HepG2 (cell line): ENCODE measurements around the gene SERINC4. TPM values are rescaled to one million over a fixed set of nuclear protein-coding genes. Genes with fewer than 3 reads are reported as not detected.
"Not testable (repeated sequence)": the region's sequence is repeated elsewhere in the genome, so short reads cannot be mapped to it uniquely, and the experiment has no call there.

Experiments used
- ATAC-seq: fragments of 200-7000 bp; cut with Tn5 transposase; 3 replicates; pipeline ENCODE4 v1.9.1; 2020; ENCODE audit warnings: mild to moderate bottlenecking, moderate library complexity
- BruUV-seq: library from RNA; stranded (reverse); fragments of 400-500 nt; replicated peaks from 2 replicates; lab custom pipeline; 2021; lab: Mats Ljungman, UMichigan
- CTCF ChIA-PET: fragments of 300-600 bp; formaldehyde crosslinking; extraction: SDS; loops from one replicate; lab custom pipeline; 2021; ENCODE audit warnings: low total read pairs, inconsistent platforms, low intra/inter-chr PET ratio; lab: Yijun Ruan, JAX
- POLR2A ChIA-PET: fragments of 350-600 bp; sonication (Branson Sonifier 250); formaldehyde crosslinking; loops from one replicate; lab custom pipeline; 2020; ENCODE audit warnings: antibody characterized with exemption, inconsistent platforms; lab: Yijun Ruan, JAX
- DNase-seq: peaks from one replicate; pipeline ENCODE4 v3.0.0-alpha.2; 2015; ENCODE audit warnings: low spot score
- FAIRE-seq: peaks from 3 replicates; lab custom pipeline; 2011; peaks lifted over from hg19 to GRCh38; lab: Jason Lieb, UNC
- H2AFZ ChIP-seq: one replicate; pipeline ENCODE4 v1.6.1; 2011; ENCODE audit warnings: low read length, inconsistent platforms
- H3K27ac ChIP-seq: fragments of 300-600 bp; 3 replicates; pipeline ENCODE4 v1.8.0; 2011; ENCODE audit warnings: mixed run types, mild to moderate bottlenecking, mixed read lengths, low read length, inconsistent platforms; ENCODE audit not compliant: insufficient read depth; ENCODE audit errors: extremely low read length
- H3K27me3 ChIP-seq, 2 experiments: fragments of 200-600 bp in 1 of 2; 2 replicates in 1 of 2; 3 replicates in 1 of 2; pipeline versions ENCODE4 v1.6.0 to v1.8.0; 2011; ENCODE audit warnings: low read length in 2 of 2, mild to moderate bottlenecking in 2 of 2, moderate library complexity in 2 of 2, inconsistent platforms in 1 of 2; ENCODE audit not compliant: insufficient read depth in 2 of 2, control insufficient read depth in 1 of 2
- H3K36me3 ChIP-seq, 2 experiments: fragments of 200-600 bp in 1 of 2; replicated peaks in 1 of 2; 2 replicates in 1 of 2; 3 replicates in 1 of 2; pipeline versions ENCODE4 v1.5.1 to v1.8.0; 2011; ENCODE audit warnings: low read length in 2 of 2, inconsistent platforms in 1 of 2; ENCODE audit not compliant: insufficient read depth in 2 of 2, control insufficient read depth in 1 of 2
- H3K4me1 ChIP-seq: 2 replicates; pipeline ENCODE4 v1.5.1; 2012; ENCODE audit warnings: low read length, inconsistent platforms; ENCODE audit not compliant: insufficient read depth
- H3K4me2 ChIP-seq: 2 replicates; pipeline ENCODE4 v1.6.0; 2011; ENCODE audit warnings: low read depth, low read length, inconsistent platforms
- H3K4me3 ChIP-seq, 3 experiments: fragments of 200-600 bp in 1 of 3; sonication (generic), shearing (Covaris generic) in 1 of 3; replicated peaks in 1 of 3; 2 replicates each; pipeline ENCODE4 v1.5.1; 2011 to 2016; ENCODE audit warnings: low read length in 3 of 3, inconsistent platforms in 2 of 3, low read depth in 2 of 3, mild to moderate bottlenecking in 2 of 3, control low read depth in 1 of 3, mixed read lengths in 1 of 3; ENCODE audit not compliant: insufficient read depth in 1 of 3
- H3K79me2 ChIP-seq: one replicate; pipeline ENCODE4 v1.6.1; 2011; ENCODE audit warnings: low read length, inconsistent platforms; ENCODE audit not compliant: insufficient read depth
- H3K9ac ChIP-seq: 2 replicates; pipeline ENCODE4 v1.6.0; 2011; ENCODE audit warnings: mild to moderate bottlenecking, low read depth, low read length, inconsistent platforms; ENCODE audit not compliant: insufficient read depth
- H3K9me3 ChIP-seq: 2 replicates; pipeline ENCODE4 v1.5.1; 2012; ENCODE audit warnings: mild to moderate bottlenecking, low read length
- H4K20me1 ChIP-seq: 2 replicates; pipeline ENCODE4 v1.6.0; 2011; ENCODE audit warnings: inconsistent platforms, mild to moderate bottlenecking, low read length, moderate library complexity; ENCODE audit not compliant: insufficient read depth
- CHD2 ChIP-seq: IDR thresholded peaks from 2 replicates; pipeline ENCODE4 v1.6.1; 2011; ENCODE audit warnings: low read depth, low read length, improper control_type of control experiment
- GATA4 ChIP-seq: sonication (generic); IDR thresholded peaks from 2 replicates; pipeline ENCODE4 v1.6.1; 2016; ENCODE audit warnings: antibody characterized with exemption, low read depth, borderline replicate concordance
- GPBP1L1 ChIP-seq: sonication (generic); formaldehyde crosslinking; IDR thresholded peaks from 2 replicates; pipeline ENCODE4 v1.5.0; 2020; ENCODE audit warnings: mild to moderate bottlenecking, missing genetic modification reagents
- KDM5B ChIP-seq: sonication (generic); formaldehyde crosslinking; IDR thresholded peaks from 2 replicates; pipeline ENCODE4 v1.4.0; 2020; ENCODE audit warnings: missing genetic modification reagents, mild to moderate bottlenecking, borderline replicate concordance
- MYC ChIP-seq: sonication (generic); formaldehyde crosslinking; IDR thresholded peaks from 2 replicates; pipeline ENCODE4 v1.9.0; 2021; ENCODE audit warnings: missing genetic modification reagents, borderline replicate concordance
- NCOA1 ChIP-seq: sonication (generic); formaldehyde crosslinking; IDR thresholded peaks from 2 replicates; pipeline ENCODE4 v1.9.0; 2021; ENCODE audit warnings: missing genetic modification reagents
- NCOA5 ChIP-seq: sonication (generic); formaldehyde crosslinking; IDR thresholded peaks from 2 replicates; pipeline ENCODE4 v1.4.0; 2020; ENCODE audit warnings: missing genetic modification reagents
- NFIB ChIP-seq: sonication (generic); formaldehyde crosslinking; IDR thresholded peaks from 2 replicates; pipeline ENCODE4 v1.9.0; 2021; ENCODE audit warnings: missing genetic modification reagents, mild to moderate bottlenecking, borderline replicate concordance
- ZNF607 ChIP-seq: sonication (generic); formaldehyde crosslinking; IDR thresholded peaks from 2 replicates; pipeline ENCODE4 v1.5.1; 2020; ENCODE audit warnings: missing genetic modification reagents, mild to moderate bottlenecking, borderline replicate concordance
- WGBS: methylation state at CpG from one replicate; pipeline ENCODE4 v1.1.6; 2017; ENCODE audit warnings: low lambda C conversion rate; 5-methylcytosine and 5-hydroxymethylcytosine counted together
- in situ Hi-C: cut with HindIII; loops from 2 replicates; pipeline ENCODE4 v1.10.0; 2017; ENCODE audit warnings: low pct_unique_long_range_greater_than_20kb; ENCODE audit not compliant: extremely low pct_ligation_motif_present
- intact Hi-C: fragments of 100-400 bp; cut with micrococcal nuclease; formaldehyde crosslinking; loops from one replicate; pipeline ENCODE4 v1.10.0; 2022; ENCODE audit not compliant: unreplicated experiment
- polyA plus RNA-seq, 8 experiments: library from polyadenylated mRNA; depleted of rRNA in 3 of 8; stranded (reverse) in 7 of 8; unstranded in 1 of 8; fragments of >200 nt; fragmentation: Illumina TruSeq in 4 of 8; extraction: Trizol in 4 of 8; gene quantifications; 2 replicates each; pipeline versions ENCODE4 v1.2.1 to v1.2.3, GENCODE V29; 2011 to 2016; ENCODE audit warnings: low read depth in 4 of 8, missing spikeins in 1 of 8, mixed read lengths in 1 of 8; ENCODE audit not compliant: insufficient read depth in 1 of 8
- total RNA-seq, 5 experiments: library from RNA; depleted of rRNA; stranded (reverse); fragments of >200 nt; fragmentation: Illumina TruSeq; extraction: Trizol; gene quantifications; 2 replicates each; pipeline ENCODE4 v1.2.3, GENCODE V29; 2016; ENCODE audit warnings: low read depth in 1 of 5
- TF ChIP-seq, protein P1 (sequence below): sonication (generic); formaldehyde crosslinking; IDR thresholded peaks from 2 replicates; pipeline ENCODE4 v1.5.1; 2020; ENCODE audit warnings: mild to moderate bottlenecking, missing genetic modification reagents, moderate library complexity

The SERINC4 gene
- total and polyA plus RNA-seq, 2 of the 13 experiments (the other 11 are each of a cell fraction or from before 2014, with no cell fraction given) = not detected

DNA sequence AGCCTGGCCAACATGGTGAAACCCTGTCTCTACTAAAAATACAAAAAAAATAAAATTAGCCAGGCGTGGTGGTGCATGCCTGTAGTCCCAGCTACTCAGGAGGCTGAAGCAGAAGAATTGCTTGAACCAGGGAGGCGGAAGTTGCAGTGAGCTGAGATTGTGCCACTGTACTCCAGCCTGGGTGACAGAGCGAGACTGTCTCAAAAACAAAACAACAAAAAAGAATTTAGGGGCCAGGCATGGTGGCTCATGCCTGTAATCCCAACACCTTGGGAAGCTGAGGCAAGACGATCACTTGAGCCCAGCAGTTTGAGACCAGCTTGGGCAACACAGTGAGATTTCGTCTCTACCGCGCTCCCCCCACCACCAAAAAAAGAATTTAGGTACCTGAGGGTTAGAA, 2.7 kb upstream of the SERINC4 start:
- in situ Hi-C loops, intact Hi-C loops, FAIRE-seq, BruUV-seq, H3K27me3 ChIP-seq, DNase-seq, H3K9me3 ChIP-seq, H4K20me1 ChIP-seq, CTCF ChIA-PET, H2AFZ ChIP-seq, H3K4me2 ChIP-seq, ATAC-seq, H3K27ac ChIP-seq, H3K9ac ChIP-seq, H3K4me3 ChIP-seq: not testable (repeated sequence)
- peaks cover 38% of the 10 kb centered on the region for H3K4me1 ChIP-seq
- peaks cover 15% of the 10 kb centered on the region for H3K79me2 ChIP-seq
- WGBS = 99% methylated on average over 7 of the region's 7 CpGs
- POLR2A ChIA-PET = interaction anchor here (2.9 kb wide), 1 partner anchor 21 kb away, joined by 30 read pairs; the partner anchor contains the start of gene MFAP1
- peaks cover 5 to 32% of the 10 kb centered on the region in 2 experiments for H3K36me3 ChIP-seq

DNA sequence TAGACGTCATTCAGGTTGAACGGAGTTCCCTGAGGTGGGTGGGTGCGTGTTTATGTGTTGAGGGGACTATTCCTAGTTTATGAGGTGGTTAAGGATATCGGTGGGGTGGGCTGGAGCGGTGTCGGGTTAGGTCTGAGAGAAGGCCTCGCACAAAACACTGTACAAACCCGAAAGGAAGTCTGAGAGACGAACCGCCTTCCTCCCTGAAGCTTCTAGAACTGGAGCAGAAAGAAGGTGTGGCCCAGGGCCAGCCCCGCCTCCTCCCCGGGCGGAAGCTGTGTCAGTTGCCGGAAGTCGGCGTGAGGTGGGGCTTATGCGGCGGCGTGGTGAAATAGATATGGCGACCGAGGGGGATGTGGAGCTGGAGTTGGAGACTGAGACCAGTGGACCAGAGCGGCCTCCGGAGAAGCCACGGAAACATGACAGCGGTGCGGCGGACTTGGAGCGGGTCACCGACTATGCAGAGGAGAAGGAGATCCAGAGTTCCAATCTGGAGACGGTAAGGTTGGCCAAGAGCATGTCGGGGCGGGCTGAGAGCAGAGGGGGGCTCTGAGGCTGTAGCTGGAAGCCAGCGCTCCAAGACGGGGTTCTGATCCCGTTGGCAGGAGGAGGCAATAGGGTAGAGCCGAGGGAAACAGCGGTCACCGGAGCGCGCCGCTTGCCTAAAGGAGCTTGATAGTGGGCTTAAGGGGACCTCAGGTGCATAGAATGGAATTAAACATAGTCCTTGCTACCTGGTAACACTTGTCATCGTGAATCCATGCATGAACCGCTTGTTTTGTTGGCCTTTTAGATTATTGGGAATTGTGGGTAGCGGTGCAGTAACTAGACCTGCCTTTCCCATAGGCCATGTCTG, 494 bp upstream of the SERINC4 start, which contains the start of gene HYPK:
Gene HYPK (plus strand): TSS at position 314 of the 856 bp plus-strand sequence. CDS start 24 bp downstream, at position 338.
- Histone ChIP-seq H3K9ac (peak within 1 kb of the TSS; percentile 91), H3K9me3 (no peaks in the 10 kb centered on the region), H2AFZ (no peak within 1 kb of the TSS), H3K4me3 (peak within 1 kb of the TSS; percentile 80 to 94 (median 82)), H3K4me2 (peak within 1 kb of the TSS; percentile 74), H3K27me3 (no peaks in the 10 kb centered on the region; a peak in 1 of 5 replicates), H3K27ac (peak within 1 kb of the TSS; percentile 71), H3K79me2 (peaks cover 15% of the 10 kb centered on the region), H3K4me1 (peaks cover 49% of the 10 kb centered on the region), H4K20me1 (peaks cover 4% of the 10 kb centered on the region; the same call in 1 of the 2 replicates), H3K36me3 (peaks cover under 1 to 28% of the 10 kb centered on the region in 2 experiments; a peak in 4 of 5 replicates)
- peak; percentile 73 for DNase-seq
- CTCF ChIA-PET = no interaction called here
- TSS peak; percentile 15 for BruUV-seq
- POLR2A ChIA-PET = interaction anchor here (0.8 to 2.9 kb wide), 10 partner anchors 8 to 627 kb away, joined by 3 to 30 read pairs (median 4); partner anchors contain the start of genes CTDSPL2, ELL3, MFAP1 and PDIA3
- peak; percentile 82 for ATAC-seq
- WGBS = 23% methylated on average over 33 of the region's 44 CpGs
- in situ Hi-C loops = no loop called here
- intact Hi-C loops = no loop called here
- FAIRE-seq = peak; percentile 88
- peak; percentile 66; the same call in 1 of the 2 replicates for TF ChIP-seq KDM5B (CRISPR knock-in tag)
- peak; percentile 67; the same call in 1 of the 2 replicates for TF ChIP-seq ZNF607 (CRISPR knock-in tag)
- no peak for TF ChIP-seq GPBP1L1 (CRISPR knock-in tag)
- no peak for TF ChIP-seq GATA4
- TF ChIP-seq NCOA5 (CRISPR knock-in tag) = no peak
- no peak for TF ChIP-seq NFIB (CRISPR knock-in tag)
- no peak for TF ChIP-seq NCOA1 (CRISPR knock-in tag)
- TF ChIP-seq MYC (CRISPR knock-in tag) = peak; percentile 80
- 0 out of 2 replicates have a peak, but pooled peaks have one; percentile 12 for TF ChIP-seq CHD2
- TF ChIP-seq, protein P1, sequence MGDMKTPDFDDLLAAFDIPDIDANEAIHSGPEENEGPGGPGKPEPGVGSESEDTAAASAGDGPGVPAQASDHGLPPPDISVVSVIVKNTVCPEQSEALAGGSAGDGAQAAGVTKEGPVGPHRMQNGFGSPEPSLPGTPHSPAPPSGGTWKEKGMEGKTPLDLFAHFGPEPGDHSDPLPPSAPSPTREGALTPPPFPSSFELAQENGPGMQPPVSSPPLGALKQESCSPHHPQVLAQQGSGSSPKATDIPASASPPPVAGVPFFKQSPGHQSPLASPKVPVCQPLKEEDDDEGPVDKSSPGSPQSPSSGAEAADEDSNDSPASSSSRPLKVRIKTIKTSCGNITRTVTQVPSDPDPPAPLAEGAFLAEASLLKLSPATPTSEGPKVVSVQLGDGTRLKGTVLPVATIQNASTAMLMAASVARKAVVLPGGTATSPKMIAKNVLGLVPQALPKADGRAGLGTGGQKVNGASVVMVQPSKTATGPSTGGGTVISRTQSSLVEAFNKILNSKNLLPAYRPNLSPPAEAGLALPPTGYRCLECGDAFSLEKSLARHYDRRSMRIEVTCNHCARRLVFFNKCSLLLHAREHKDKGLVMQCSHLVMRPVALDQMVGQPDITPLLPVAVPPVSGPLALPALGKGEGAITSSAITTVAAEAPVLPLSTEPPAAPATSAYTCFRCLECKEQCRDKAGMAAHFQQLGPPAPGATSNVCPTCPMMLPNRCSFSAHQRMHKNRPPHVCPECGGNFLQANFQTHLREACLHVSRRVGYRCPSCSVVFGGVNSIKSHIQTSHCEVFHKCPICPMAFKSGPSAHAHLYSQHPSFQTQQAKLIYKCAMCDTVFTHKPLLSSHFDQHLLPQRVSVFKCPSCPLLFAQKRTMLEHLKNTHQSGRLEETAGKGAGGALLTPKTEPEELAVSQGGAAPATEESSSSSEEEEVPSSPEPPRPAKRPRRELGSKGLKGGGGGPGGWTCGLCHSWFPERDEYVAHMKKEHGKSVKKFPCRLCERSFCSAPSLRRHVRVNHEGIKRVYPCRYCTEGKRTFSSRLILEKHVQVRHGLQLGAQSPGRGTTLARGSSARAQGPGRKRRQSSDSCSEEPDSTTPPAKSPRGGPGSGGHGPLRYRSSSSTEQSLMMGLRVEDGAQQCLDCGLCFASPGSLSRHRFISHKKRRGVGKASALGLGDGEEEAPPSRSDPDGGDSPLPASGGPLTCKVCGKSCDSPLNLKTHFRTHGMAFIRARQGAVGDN (CRISPR knock-in tag) = peak; percentile 96
